NT2/D1 (cell line): ENCODE results near the gene RASGRF2.

Experiments used
- SUZ12 ChIP-seq: IDR thresholded peaks from 2 replicates; pipeline ENCODE4 v1.6.1; 2011; ENCODE audit not compliant: insufficient read length, insufficient read depth; ENCODE audit errors: extremely low read depth
- YY1 ChIP-seq: IDR thresholded peaks from 2 replicates; pipeline ENCODE4 v1.6.1; 2011; ENCODE audit not compliant: insufficient read length, insufficient read depth
- ZNF274 ChIP-seq: IDR thresholded peaks from 2 replicates; pipeline ENCODE4 v1.6.1; 2011; ENCODE audit warnings: mild to moderate bottlenecking, low read depth, low read length

- no peak for TF ChIP-seq YY1
- TF ChIP-seq ZNF274: no peak
- TF ChIP-seq SUZ12: no peak
Measured at GRCh38 chr5:80928073-80928472, 32.1 kb upstream of the RASGRF2 start.
